HG03097 (cell line): ENCODE measurements around the gene PLAGL2.

ENCODE experiments used
- ATAC-seq: cut with Tn5 transposase; IDR thresholded peaks from one replicate; pipeline ENCODE4 v1.9.1; 2021; ENCODE audit not compliant: unreplicated experiment, low FRiP score

PLAGL2 gene

GRCh38 chr20:32155017-32155981 is 52.2 kb downstream of the PLAGL2 start:
- no peak for ATAC-seq

GRCh38 chr20:32153771-32154170 is 53.8 kb downstream of the PLAGL2 start:
- ATAC-seq = no peak

- no peak for ATAC-seq
These were observed 54.3 kb downstream of the PLAGL2 start for GRCh38 chr20:32153156-32153665.

- ATAC-seq = no peak
These were observed 55.0 kb downstream of the PLAGL2 start for GRCh38 chr20:32152421-32153155.

GRCh38 chr20:32150291-32150848 is 57.2 kb downstream of the PLAGL2 start:
- no peak for ATAC-seq

- no peak for ATAC-seq
These were observed 57.9 kb downstream of the PLAGL2 start for GRCh38 chr20:32149566-32150170.

- ATAC-seq = no peak
These were observed 62.5 kb downstream of the PLAGL2 start for GRCh38 chr20:32144898-32145662.

- no peak for ATAC-seq
These were observed 64.6 kb downstream of the PLAGL2 start for GRCh38 chr20:32142991-32143390.
